ENCODE data around the gene IGSF21. TPM values are rescaled to one million over a fixed set of nuclear protein-coding genes. Genes with fewer than 3 reads are reported as not detected.

Gene IGSF21
- total and polyA plus RNA-seq, 2 of the 4 experiments (the other 2 are of a cell fraction): not detected

DNA sequence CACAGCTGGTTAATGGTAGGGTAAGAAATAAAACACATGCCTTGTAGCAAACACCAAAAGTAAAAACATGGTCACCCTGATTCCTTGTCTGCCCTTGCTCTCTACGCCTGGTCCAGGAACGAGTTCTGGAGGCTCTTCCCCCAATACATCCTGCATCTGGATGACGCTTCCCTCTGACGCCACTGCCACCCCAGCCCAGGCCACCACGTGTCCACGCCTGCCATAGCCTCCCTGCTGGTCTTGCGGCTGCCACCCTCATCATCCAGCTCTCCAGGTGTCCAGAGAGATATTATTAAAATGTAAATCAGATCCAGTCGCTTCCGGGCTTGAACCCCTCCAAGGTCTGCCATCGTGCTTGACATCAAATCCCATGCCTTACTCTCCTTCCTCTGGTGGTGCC, 39.3 kb downstream of the IGSF21 start:
- no peak overlapping the region for H3K56ac ChIP-seq (ENCODE audit: extremely low read depth, insufficient read depth, low read length)
- TF ChIP-seq BHLHE40 (IDR thresholded peaks at IDR 0.05; ENCODE audit: low read depth, low read length) (no peak), NFE2L2 (IDR thresholded peaks at IDR 0.05; ENCODE audit: low read depth, low read length) (no peak), MAZ (IDR thresholded peaks at IDR 0.05; ENCODE audit: borderline replicate concordance, low read depth, low read length) (no peak), RFX5 (IDR thresholded peaks at IDR 0.05; ENCODE audit: low read depth, low read length) (no peak), POLR2A (IDR thresholded peaks at IDR 0.05; ENCODE audit: low read depth, low read length) (no peak), CHD1 (IDR thresholded peaks at IDR 0.05; ENCODE audit: low read depth, low read length) (no peak)
- TF ChIP-seq, protein P1, sequence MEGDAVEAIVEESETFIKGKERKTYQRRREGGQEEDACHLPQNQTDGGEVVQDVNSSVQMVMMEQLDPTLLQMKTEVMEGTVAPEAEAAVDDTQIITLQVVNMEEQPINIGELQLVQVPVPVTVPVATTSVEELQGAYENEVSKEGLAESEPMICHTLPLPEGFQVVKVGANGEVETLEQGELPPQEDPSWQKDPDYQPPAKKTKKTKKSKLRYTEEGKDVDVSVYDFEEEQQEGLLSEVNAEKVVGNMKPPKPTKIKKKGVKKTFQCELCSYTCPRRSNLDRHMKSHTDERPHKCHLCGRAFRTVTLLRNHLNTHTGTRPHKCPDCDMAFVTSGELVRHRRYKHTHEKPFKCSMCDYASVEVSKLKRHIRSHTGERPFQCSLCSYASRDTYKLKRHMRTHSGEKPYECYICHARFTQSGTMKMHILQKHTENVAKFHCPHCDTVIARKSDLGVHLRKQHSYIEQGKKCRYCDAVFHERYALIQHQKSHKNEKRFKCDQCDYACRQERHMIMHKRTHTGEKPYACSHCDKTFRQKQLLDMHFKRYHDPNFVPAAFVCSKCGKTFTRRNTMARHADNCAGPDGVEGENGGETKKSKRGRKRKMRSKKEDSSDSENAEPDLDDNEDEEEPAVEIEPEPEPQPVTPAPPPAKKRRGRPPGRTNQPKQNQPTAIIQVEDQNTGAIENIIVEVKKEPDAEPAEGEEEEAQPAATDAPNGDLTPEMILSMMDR (conservative IDR thresholded peaks at IDR 0.05; ENCODE audit: low read depth, low read length): no peak
- TF ChIP-seq, protein P2, sequence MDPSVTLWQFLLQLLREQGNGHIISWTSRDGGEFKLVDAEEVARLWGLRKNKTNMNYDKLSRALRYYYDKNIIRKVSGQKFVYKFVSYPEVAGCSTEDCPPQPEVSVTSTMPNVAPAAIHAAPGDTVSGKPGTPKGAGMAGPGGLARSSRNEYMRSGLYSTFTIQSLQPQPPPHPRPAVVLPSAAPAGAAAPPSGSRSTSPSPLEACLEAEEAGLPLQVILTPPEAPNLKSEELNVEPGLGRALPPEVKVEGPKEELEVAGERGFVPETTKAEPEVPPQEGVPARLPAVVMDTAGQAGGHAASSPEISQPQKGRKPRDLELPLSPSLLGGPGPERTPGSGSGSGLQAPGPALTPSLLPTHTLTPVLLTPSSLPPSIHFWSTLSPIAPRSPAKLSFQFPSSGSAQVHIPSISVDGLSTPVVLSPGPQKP (IDR thresholded peaks at IDR 0.05; ENCODE audit: borderline replicate concordance, low read depth, low read length): no peak
- TF ChIP-seq, protein P3, sequence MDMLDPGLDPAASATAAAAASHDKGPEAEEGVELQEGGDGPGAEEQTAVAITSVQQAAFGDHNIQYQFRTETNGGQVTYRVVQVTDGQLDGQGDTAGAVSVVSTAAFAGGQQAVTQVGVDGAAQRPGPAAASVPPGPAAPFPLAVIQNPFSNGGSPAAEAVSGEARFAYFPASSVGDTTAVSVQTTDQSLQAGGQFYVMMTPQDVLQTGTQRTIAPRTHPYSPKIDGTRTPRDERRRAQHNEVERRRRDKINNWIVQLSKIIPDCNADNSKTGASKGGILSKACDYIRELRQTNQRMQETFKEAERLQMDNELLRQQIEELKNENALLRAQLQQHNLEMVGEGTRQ (IDR thresholded peaks at IDR 0.05; ENCODE audit: low read depth, low read length): no peak
- H4K91ac ChIP-seq (ENCODE audit: insufficient read depth, low read depth, low read length): no peak overlapping the region
- H4K8ac ChIP-seq (ENCODE audit: low read depth in 2 of 2, low read length in 2 of 2): no peak overlapping the region
- no peak overlapping the region for H2AFZ ChIP-seq (replicated peaks; ENCODE audit: low read length, poor library complexity)
- H3K9me3 ChIP-seq (ENCODE audit: control insufficient read depth, insufficient read depth, low read length): no peaks in the 10 kb centered on the region; the same call in 1 of the 2 replicates
- in situ Hi-C loops (cut with MboI; ENCODE audit: low sequenced_read_pairs): no loop called here
- ChIA-PET POLR2A (ENCODE audit: unreplicated experiment) (no interaction called here), CTCF (no interaction called here)
- no peak overlapping the region for H2AK5ac ChIP-seq (ENCODE audit: low read depth, low read length)
- no peaks in the 10 kb centered on the region for H3K79me1 ChIP-seq (ENCODE audit: low read depth in 1 of 2, low read length in 2 of 2)
- H3K23ac ChIP-seq (ENCODE audit: low read depth, low read length): no peak overlapping the region
- H3K18ac ChIP-seq (ENCODE audit: low read depth, low read length): no peak overlapping the region
- H2BK120ac ChIP-seq (ENCODE audit: low read depth, low read length): no peak overlapping the region
- no TSS peak for BruUV-seq (replicated peaks)
- H3K27ac ChIP-seq (ENCODE audit: insufficient read depth, low read length): no peak overlapping the region
- no peak overlapping the region for H3K4me3 ChIP-seq (ENCODE audit: insufficient read depth, low read depth, low read length)
- no peak overlapping the region for H4K5ac ChIP-seq (ENCODE audit: low read depth, low read length)
- H3K9me1 ChIP-seq (ENCODE audit: insufficient read depth, low read length): no peaks in the 10 kb centered on the region
- H4K20me1 ChIP-seq (ENCODE audit: insufficient read depth, low read length): no peaks in the 10 kb centered on the region
- H2BK20ac ChIP-seq (ENCODE audit: low read depth, low read length): no peak overlapping the region
- H3K27me3 ChIP-seq (ENCODE audit: control insufficient read depth, insufficient read depth, low read length): no peaks in the 10 kb centered on the region
- H3K14ac ChIP-seq (replicated peaks; ENCODE audit: low read depth, low read length): no peak overlapping the region
- dilution Hi-C loops (cut with HindIII; ENCODE audit: low sequenced_read_pairs, unreplicated experiment): no loop called here
- H3K36me3 ChIP-seq (ENCODE audit: control insufficient read depth, insufficient read depth, low read length): no peaks in the 10 kb centered on the region
- WGBS, 2 experiments (ENCODE audit: extremely low coverage in 2 of 2, insufficient read length in 1 of 2): 51% methylated on average over 5 of the region's 10 CpGs; no CpG with 5 or more reads in 1 of the 2 experiments
- no peak overlapping the region for H2AK9ac ChIP-seq (replicated peaks; ENCODE audit: low read depth, low read length, poor library complexity)
- intact Hi-C loops (cut with micrococcal nuclease): no loop called here
- no peaks in the 10 kb centered on the region for H3K4me1 ChIP-seq (ENCODE audit: control insufficient read depth, insufficient read depth, low read length)
- H3K4ac ChIP-seq (ENCODE audit: low read depth, low read length): no peak overlapping the region
- ATAC-seq (ENCODE audit: low read depth): no peak
- H2BK5ac ChIP-seq (ENCODE audit: low read depth, low read length, poor library complexity, severe bottlenecking): no peak overlapping the region
- H3K9ac ChIP-seq (ENCODE audit: low read depth, low read length): no peak overlapping the region
- H3K4me2 ChIP-seq (ENCODE audit: low read depth, low read length): no peak overlapping the region
- no peak overlapping the region for H2BK15ac ChIP-seq (ENCODE audit: low read depth, low read length)
- DNase-seq: no peak

All from IMR-90 (cell line).